H1 (cell line): Measurements from ENCODE around the gene NID1. TPM values are rescaled to one million over a fixed set of nuclear protein-coding genes. Genes with fewer than 3 reads are reported as not detected.

Source experiments
- CTCF ChIA-PET: fragments of 300-600 bp; sonication (Branson Sonifier 250); formaldehyde crosslinking; loops from one replicate; lab custom pipeline; 2021; ENCODE audit not compliant: partially characterized antibody; lab: Charles Lee
- POLR2A ChIA-PET: fragments of 300-600 bp; sonication (Branson Sonifier 250); formaldehyde crosslinking; loops from one replicate; lab custom pipeline; 2021; ENCODE audit warnings: inconsistent platforms; ENCODE audit not compliant: partially characterized antibody; lab: Charles Lee
- DNase-seq, 2 experiments: peaks; one replicate each; pipeline versions ENCODE4 v3.0.0 to v3.0.0-alpha.2; 2010 to 2022; ENCODE audit warnings: low spot score in 2 of 2, low read depth in 1 of 2, mixed read lengths in 1 of 2
- FAIRE-seq: peaks from 2 replicates; lab custom pipeline; 2011; peaks lifted over from hg19 to GRCh38; lab: Jason Lieb, UNC
- H2AFZ ChIP-seq: 2 replicates; pipeline ENCODE4 v1.8.1; 2012; ENCODE audit warnings: low read length, inconsistent platforms
- H2AK5ac ChIP-seq: 2 replicates; pipeline ENCODE4 v1.6.1; 2013; ENCODE audit warnings: low read depth, low read length
- H2BK120ac ChIP-seq: replicated peaks from 2 replicates; pipeline ENCODE3; 2013; ENCODE audit warnings: low read depth, low read length, inconsistent platforms
- H2BK12ac ChIP-seq: 2 replicates; pipeline ENCODE4 v1.6.1; 2013; ENCODE audit warnings: low read depth, low read length
- H2BK15ac ChIP-seq: 2 replicates; pipeline ENCODE4 v1.6.1; 2013; ENCODE audit warnings: low read length
- H2BK20ac ChIP-seq: 2 replicates; pipeline ENCODE4 v1.6.1; 2013; ENCODE audit warnings: low read length
- H2BK5ac ChIP-seq: 2 replicates; pipeline ENCODE4 v1.6.1; 2013; ENCODE audit warnings: low read depth, low read length
- H3K14ac ChIP-seq: 2 replicates; pipeline ENCODE4 v1.6.1; 2013; ENCODE audit warnings: inconsistent platforms; ENCODE audit not compliant: insufficient read length
- H3K18ac ChIP-seq: 2 replicates; pipeline ENCODE4 v1.6.1; 2013; ENCODE audit warnings: low read length; ENCODE audit errors: extremely low read depth
- H3K23ac ChIP-seq: 2 replicates; pipeline ENCODE4 v1.6.1; 2013; ENCODE audit warnings: inconsistent platforms; ENCODE audit not compliant: insufficient read length
- H3K23me2 ChIP-seq: 2 replicates; pipeline ENCODE4 v1.6.1; 2013; ENCODE audit warnings: low read depth, low read length
- H3K27ac ChIP-seq: 2 replicates; pipeline ENCODE4 v1.6.1; 2011; ENCODE audit warnings: low read depth, low read length, inconsistent platforms
- H3K27me3 ChIP-seq, 4 experiments: replicated peaks in 1 of 4; 1 replicate in 1 of 4; 2 replicates in 3 of 4; pipeline versions ENCODE4 v1.6.1 to v1.8.1; 2011 to 2013; ENCODE audit warnings: low read length in 3 of 4, mild to moderate bottlenecking in 3 of 4, inconsistent platforms in 2 of 4, mixed read lengths in 2 of 4, moderate library complexity in 1 of 4; ENCODE audit not compliant: control insufficient read depth in 3 of 4, insufficient read depth in 3 of 4; ENCODE audit errors: extremely low read depth in 1 of 4
- H3K36me3 ChIP-seq, 4 experiments: 2 replicates each; pipeline versions ENCODE4 v1.6.1 to v1.8.1; 2011 to 2013; ENCODE audit warnings: mild to moderate bottlenecking in 4 of 4, low read length in 3 of 4, moderate library complexity in 2 of 4, control low read depth in 1 of 4, inconsistent platforms in 1 of 4; ENCODE audit not compliant: insufficient read depth in 4 of 4, control insufficient read depth in 2 of 4
- H3K4ac ChIP-seq: replicated peaks from 2 replicates; pipeline ENCODE3; 2013; ENCODE audit warnings: low read length, low read depth, mixed read lengths, inconsistent platforms; ENCODE audit not compliant: insufficient read length
- H3K4me1 ChIP-seq, 4 experiments: replicated peaks in 1 of 4; 1 replicate in 1 of 4; 2 replicates in 3 of 4; pipeline versions ENCODE4 v1.6.1 to v1.8.1; 2011 to 2013; ENCODE audit warnings: low read length in 3 of 4, inconsistent platforms in 2 of 4, mixed read lengths in 1 of 4; ENCODE audit not compliant: insufficient read depth in 4 of 4, control insufficient read depth in 3 of 4
- H3K4me2 ChIP-seq, 2 experiments: 2 replicates each; pipeline versions ENCODE4 v1.6.1 to v1.8.1; 2011 to 2013; ENCODE audit warnings: low read depth in 2 of 2, low read length in 2 of 2, control low read depth in 1 of 2, inconsistent platforms in 1 of 2, mild to moderate bottlenecking in 1 of 2; ENCODE audit not compliant: insufficient read depth in 1 of 2
- H3K4me3 ChIP-seq, 4 experiments: fragments of 200-600, 300-600 bp in 1 of 4; sonication (generic), shearing (Covaris generic), sonication (Bioruptor Twin) in 1 of 4; 2 replicates each; pipeline versions ENCODE4 v1.5.1 to v1.8.1; 2011 to 2016; ENCODE audit warnings: low read length in 4 of 4, low read depth in 3 of 4, control low read depth in 2 of 4, inconsistent platforms in 2 of 4, mild to moderate bottlenecking in 2 of 4, mixed read lengths in 1 of 4, moderate library complexity in 1 of 4; ENCODE audit not compliant: insufficient read depth in 2 of 4; ENCODE audit errors: extremely low read depth in 1 of 4
- H3K56ac ChIP-seq: replicated peaks from 2 replicates; pipeline ENCODE3; 2013; ENCODE audit warnings: low read depth, mild to moderate bottlenecking, mixed read lengths, low read length, inconsistent platforms; ENCODE audit not compliant: insufficient read length
- H3K79me1 ChIP-seq: 2 replicates; pipeline ENCODE4 v1.6.1; 2013; ENCODE audit warnings: low read depth, low read length, control low read depth
- H3K79me2 ChIP-seq, 2 experiments: 2 replicates each; pipeline versions ENCODE4 v1.6.1 to v1.8.1; 2012 to 2013; ENCODE audit warnings: low read length in 2 of 2, mild to moderate bottlenecking in 2 of 2, inconsistent platforms in 1 of 2; ENCODE audit not compliant: insufficient read depth in 2 of 2, control insufficient read depth in 1 of 2
- H3K9ac ChIP-seq, 4 experiments: replicated peaks in 1 of 4; 1 replicate in 1 of 4; 2 replicates in 3 of 4; pipeline versions ENCODE4 v1.6.1 to v1.8.1; 2011 to 2013; ENCODE audit warnings: low read depth in 3 of 4, low read length in 3 of 4, control low read depth in 2 of 4, mild to moderate bottlenecking in 2 of 4, moderate library complexity in 2 of 4, inconsistent platforms in 1 of 4; ENCODE audit errors: extremely low read depth in 1 of 4
- H3K9me3 ChIP-seq, 2 experiments: 2 replicates each; pipeline versions ENCODE4 v1.6.1 to v1.8.1; 2012 to 2013; ENCODE audit warnings: mild to moderate bottlenecking in 2 of 2, moderate library complexity in 2 of 2, control low read depth in 1 of 2, inconsistent platforms in 1 of 2, low read depth in 1 of 2, low read length in 1 of 2, mixed read lengths in 1 of 2; ENCODE audit not compliant: insufficient read depth in 2 of 2
- H4K20me1 ChIP-seq, 2 experiments: replicated peaks in 1 of 2; 2 replicates each; pipeline versions ENCODE3 to v1.8.1; 2011 to 2013; ENCODE audit warnings: inconsistent platforms in 2 of 2, low read length in 2 of 2, mild to moderate bottlenecking in 1 of 2; ENCODE audit not compliant: insufficient read depth in 2 of 2, control insufficient read depth in 1 of 2
- H4K5ac ChIP-seq: 2 replicates; pipeline ENCODE4 v1.6.1; 2013; ENCODE audit warnings: low read length, low read depth, mixed read lengths, inconsistent platforms; ENCODE audit not compliant: insufficient read length
- H4K8ac ChIP-seq: 2 replicates; pipeline ENCODE4 v1.8.0; 2013; ENCODE audit warnings: mild to moderate bottlenecking, moderate library complexity, low read length, inconsistent platforms; ENCODE audit not compliant: insufficient read depth; ENCODE audit errors: extremely low read depth
- H4K91ac ChIP-seq: replicated peaks from 2 replicates; pipeline ENCODE3; 2013; ENCODE audit warnings: low read length, mixed read lengths, inconsistent platforms; ENCODE audit not compliant: insufficient read length
- ATF2 ChIP-seq: IDR thresholded peaks from 2 replicates; pipeline ENCODE4 v1.6.1; 2012; ENCODE audit warnings: low read length, inconsistent platforms
- EZH2 ChIP-seq: fragments of 200-600 bp; sonication (generic); IDR thresholded peaks from 2 replicates; pipeline ENCODE4 v1.7.1; 2012; ENCODE audit warnings: low read depth, mild to moderate bottlenecking, moderate library complexity, low read length, inconsistent platforms; ENCODE audit not compliant: severe bottlenecking
- KDM1A ChIP-seq: fragments of 200-600, 300-600 bp; sonication (generic); IDR thresholded peaks from 2 replicates; pipeline ENCODE4 v1.7.1; 2016; ENCODE audit warnings: mild to moderate bottlenecking, low read length, borderline replicate concordance
- PHF8 ChIP-seq: fragments of 200-600 bp; sonication (generic); conservative IDR thresholded peaks from 2 replicates; pipeline ENCODE4 v1.7.1; 2012; ENCODE audit warnings: low read depth, mild to moderate bottlenecking, inconsistent platforms, low read length, moderate library complexity
- RBBP5 ChIP-seq: IDR thresholded peaks from 2 replicates; pipeline ENCODE4 v1.7.1; 2012; ENCODE audit warnings: low read depth, mild to moderate bottlenecking, inconsistent platforms, low read length, moderate library complexity, borderline replicate concordance
- RNF2 ChIP-seq: fragments of 200-900, 300-1000 bp; sonication (generic); IDR thresholded peaks from 2 replicates; pipeline ENCODE4 v1.7.1; 2016; ENCODE audit warnings: borderline replicate concordance, low read depth, mild to moderate bottlenecking, antibody characterized with exemption, low read length; ENCODE audit not compliant: poor library complexity, severe bottlenecking; ENCODE audit errors: missing control alignments
- TAF1 ChIP-seq: IDR thresholded peaks from 2 replicates; pipeline ENCODE4 v1.6.1; 2011; ENCODE audit warnings: mild to moderate bottlenecking, low read depth, low read length
- WGBS, 2 experiments: shearing (Covaris generic) in 1 of 2; methylation state at CpG; one replicate each; pipeline versions ENCODE4 v1.1.6 to v1.1.7; 2013 to 2015; ENCODE audit warnings: low lambda C conversion rate in 2 of 2, mixed read lengths in 2 of 2, inconsistent platforms in 1 of 2, low coverage in 1 of 2, missing lambda C conversion rate in 1 of 2; ENCODE audit not compliant: insufficient replicate concordance in 2 of 2, insufficient coverage in 1 of 2, insufficient read length in 1 of 2; ENCODE audit errors: extremely low coverage in 1 of 2, missing lambda C conversion rate in 1 of 2; 5-methylcytosine and 5-hydroxymethylcytosine counted together
- polyA plus RNA-seq, 7 experiments: library from polyadenylated mRNA; depleted of rRNA in 3 of 7; stranded (reverse) in 5 of 7; unstranded in 2 of 7; fragments of >200 nt in 5 of 7; fragments of 200-250 nt in 2 of 7; gene quantifications; 1 replicate in 5 of 7; 2 replicates in 1 of 7; 4 replicates in 1 of 7; pipeline versions ENCODE4 v1.2.1 to v1.2.3, GENCODE V29; 2011 to 2013; ENCODE audit warnings: missing spikeins in 2 of 7, mixed read lengths in 2 of 7
- total RNA-seq: library from RNA; stranded (reverse); fragmentation: NEBNext Ultra II Directional; extraction: Animal tissue kit (Norgen Biotek cat#: 25700); gene quantifications from 2 replicates; pipeline ENCODE4 v1.2.1, GENCODE V29; 2021

NID1 gene
- total and polyA plus RNA-seq, 2 of the 8 experiments (the other 6 are each of a cell fraction or from before 2014, with no cell fraction given) = 20.9 to 25.4 TPM

- DNase-seq = no peak
- Histone ChIP-seq H4K91ac (no peak overlapping the region), H2BK20ac (no peak overlapping the region)
- TF ChIP-seq KDM1A (no peak), RBBP5 (no peak), TAF1 (no peak), PHF8 (no peak), EZH2 (no peak), ATF2 (no peak), RNF2 (no peak)
These were observed 6.6 kb downstream of the NID1 start for GRCh38 chr1:236058141-236058934.

More at GRCh38 chr1:236058141-236058934, 6.6 kb downstream of the NID1 start:
- WGBS, 2 experiments = 72% methylated on average over 5 of the region's 5 CpGs; no CpG with 5 or more reads in 1 of the 2 experiments
- Histone ChIP-seq H3K23ac (no peak overlapping the region), H4K8ac (no peak overlapping the region), H3K14ac (no peak overlapping the region), H3K18ac (no peak overlapping the region), H2BK5ac (no peak overlapping the region), H3K4me3 (no peak overlapping the region), H4K20me1 (no peaks in the 10 kb centered on the region), H2AFZ (no peak overlapping the region), H3K79me2 (no peaks in the 10 kb centered on the region), H3K4me1 (peaks cover 0 to 2% (median 0%) of the 10 kb centered on the region in 4 experiments; a peak in 2 of 7 replicates), H3K9ac (no peak overlapping the region), H2BK120ac (no peak overlapping the region), H3K4ac (no peak overlapping the region), H2BK12ac (no peak overlapping the region), H3K9me3 (no peaks in the 10 kb centered on the region), H3K36me3 (no peaks in the 10 kb centered on the region), H4K5ac (no peak overlapping the region), H3K27ac (no peak overlapping the region), H3K79me1 (no peaks in the 10 kb centered on the region), H3K23me2 (no peaks in the 10 kb centered on the region; the same call in 1 of the 2 replicates), H3K4me2 (no peak overlapping the region), H2BK15ac (no peak overlapping the region), H3K56ac (no peak overlapping the region), H3K27me3 (peaks cover 0 to 4% (median 1%) of the 10 kb centered on the region in 4 experiments; a peak in 4 of 7 replicates), H2AK5ac (no peak overlapping the region)
- POLR2A ChIA-PET = no interaction called here
- CTCF ChIA-PET = interaction anchor here (1.2 kb wide), 1 partner anchor 51 kb away, joined by 3 read pairs; no protein-coding TSS in a partner anchor
- FAIRE-seq = no peak
